ENCODE measurements around the gene GBP2.

GBP2 gene

GRCh38 chr1:89167590-89168230, 41.8 kb upstream of the GBP2 start:
- H3K4me3 ChIP-seq (ENCODE audit: low read depth, low read length), result no peak overlapping the region
- no peak for DNase-seq (ENCODE audit: low read depth, low spot score)
- in situ Hi-C loops (cut with HindIII; ENCODE audit: low sequenced_read_pairs), result no loop called here
- TF ChIP-seq CTCF (IDR thresholded peaks at IDR 0.05; ENCODE audit: low read depth, low read length), result no peak

GRCh38 chr1:89166705-89167104, 40.8 kb upstream of the GBP2 start:
- TF ChIP-seq CTCF (IDR thresholded peaks at IDR 0.05; ENCODE audit: low read depth, low read length), result no peak
- in situ Hi-C loops (cut with HindIII; ENCODE audit: low sequenced_read_pairs), result no loop called here
- no peak for DNase-seq (ENCODE audit: low read depth, low spot score)
- no peak overlapping the region for H3K4me3 ChIP-seq (ENCODE audit: low read depth, low read length)

GRCh38 chr1:89165811-89166210, 39.9 kb upstream of the GBP2 start:
- no peak for TF ChIP-seq CTCF (IDR thresholded peaks at IDR 0.05; ENCODE audit: low read depth, low read length)
- no peak for DNase-seq (ENCODE audit: low read depth, low spot score)
- in situ Hi-C loops (cut with HindIII; ENCODE audit: low sequenced_read_pairs), result no loop called here
- H3K4me3 ChIP-seq (ENCODE audit: low read depth, low read length), result no peak overlapping the region

GRCh38 chr1:89151047-89151446, 25.1 kb upstream of the GBP2 start:
- in situ Hi-C loops (cut with HindIII; ENCODE audit: low sequenced_read_pairs), result no loop called here
- DNase-seq (ENCODE audit: low read depth, low spot score), result no peak
- no peak for TF ChIP-seq CTCF (IDR thresholded peaks at IDR 0.05; ENCODE audit: low read depth, low read length)
- H3K4me3 ChIP-seq (ENCODE audit: low read depth, low read length), result no peak overlapping the region

- DNase-seq (ENCODE audit: low read depth, low spot score), result no peak
- in situ Hi-C loops (cut with HindIII; ENCODE audit: low sequenced_read_pairs), result no loop called here
Measured at GRCh38 chr1:89149976-89150375, 24.1 kb upstream of the GBP2 start.

GRCh38 chr1:89149229-89149628, 23.3 kb upstream of the GBP2 start:
- peak; percentile 8 for DNase-seq (ENCODE audit: low read depth, low spot score)
- in situ Hi-C loops (cut with HindIII; ENCODE audit: low sequenced_read_pairs), result no loop called here
- TF ChIP-seq CTCF (IDR thresholded peaks at IDR 0.05; ENCODE audit: low read depth, low read length), result peak; percentile 36
- no peak overlapping the region for H3K4me3 ChIP-seq (ENCODE audit: low read depth, low read length)

More at GRCh38 chr1:89149976-89150375, 24.1 kb upstream of the GBP2 start:
- no peak for TF ChIP-seq CTCF (IDR thresholded peaks at IDR 0.05; ENCODE audit: low read depth, low read length)
- H3K4me3 ChIP-seq (ENCODE audit: low read depth, low read length), result no peak overlapping the region

All from astrocyte of the spinal cord (primary cell).